ENCODE measurements around the gene DPT. TPM values are rescaled to one million over a fixed set of nuclear protein-coding genes. Genes with fewer than 3 reads are reported as not detected.

The DPT gene
- total RNA-seq, 2 donors from 2014 or later = 4.7 to 15.4 TPM

GRCh38 chr1:168767894-168768584 lies 39.0 kb upstream of the DPT start:
- H3K4me1 ChIP-seq (replicated peaks) = no peaks in the 10 kb centered on the region
- no peak overlapping the region for H3K4me3 ChIP-seq
- no peak overlapping the region for H3K27ac ChIP-seq
- 48% methylated on average over 4 of the region's 4 CpGs for WGBS
- H3K9me3 ChIP-seq = no peaks in the 10 kb centered on the region
- intact Hi-C loops (cut with DNase I) = no loop called here
- DNase-seq (ENCODE audit: low spot score) = no peak
- TF ChIP-seq CTCF (IDR thresholded peaks at IDR 0.05) = no peak
- H3K36me3 ChIP-seq = no peaks in the 10 kb centered on the region
- no peaks in the 10 kb centered on the region for H3K27me3 ChIP-seq (replicated peaks; ENCODE audit: insufficient read depth)

- WGBS = 70% methylated on average over 5 of the region's 5 CpGs
- no peaks in the 10 kb centered on the region for H3K9me3 ChIP-seq
- H3K36me3 ChIP-seq = no peaks in the 10 kb centered on the region
- no peak for TF ChIP-seq CTCF (IDR thresholded peaks at IDR 0.05)
- no peak for TF ChIP-seq POLR2AphosphoS5 (IDR thresholded peaks at IDR 0.05)
- TF ChIP-seq POLR2A (IDR thresholded peaks at IDR 0.05) = no peak
- no peak for DNase-seq (ENCODE audit: low spot score)
- no peaks in the 10 kb centered on the region for H3K4me1 ChIP-seq (replicated peaks)
- H3K4me3 ChIP-seq = no peak overlapping the region
- H3K27me3 ChIP-seq (replicated peaks; ENCODE audit: insufficient read depth) = no peaks in the 10 kb centered on the region
- H3K27ac ChIP-seq = no peak overlapping the region
- intact Hi-C loops (cut with DNase I) = no loop called here
These were observed 37.6 kb upstream of the DPT start for GRCh38 chr1:168766568-168766967.

- intact Hi-C loops (cut with DNase I) = no loop called here
- TF ChIP-seq CTCF (IDR thresholded peaks at IDR 0.05) = no peak
- TF ChIP-seq POLR2A (IDR thresholded peaks at IDR 0.05) = no peak
- no peak for TF ChIP-seq POLR2AphosphoS5 (IDR thresholded peaks at IDR 0.05)
- no peak for DNase-seq (ENCODE audit: low spot score)
- no peaks in the 10 kb centered on the region for H3K9me3 ChIP-seq
- H3K4me3 ChIP-seq = no peak overlapping the region
- WGBS = 91% methylated on average over 3 of the region's 3 CpGs
- H3K4me1 ChIP-seq (replicated peaks) = no peaks in the 10 kb centered on the region
- H3K36me3 ChIP-seq = no peaks in the 10 kb centered on the region
- no peaks in the 10 kb centered on the region for H3K27me3 ChIP-seq (replicated peaks; ENCODE audit: insufficient read depth)
- no peak overlapping the region for H3K27ac ChIP-seq
These were observed 34.0 kb upstream of the DPT start for GRCh38 chr1:168763031-168763430.

GRCh38 chr1:168762473-168762872 lies 33.5 kb upstream of the DPT start:
- Histone ChIP-seq H3K36me3 (no peaks in the 10 kb centered on the region), H3K4me1 (replicated peaks) (no peaks in the 10 kb centered on the region), H3K9me3 (no peaks in the 10 kb centered on the region), H3K27me3 (replicated peaks; ENCODE audit: insufficient read depth) (no peaks in the 10 kb centered on the region), H3K27ac (no peak overlapping the region), H3K4me3 (no peak overlapping the region)
- TF ChIP-seq POLR2A (IDR thresholded peaks at IDR 0.05) (no peak), POLR2AphosphoS5 (IDR thresholded peaks at IDR 0.05) (no peak), CTCF (IDR thresholded peaks at IDR 0.05) (no peak)
- no peak for DNase-seq (ENCODE audit: low spot score)
- intact Hi-C loops (cut with DNase I) = no loop called here
- 89% methylated on average over 4 of the region's 4 CpGs for WGBS

GRCh38 chr1:168760781-168761180 lies 31.8 kb upstream of the DPT start:
- DNase-seq (ENCODE audit: low spot score) = no peak
- H3K27me3 ChIP-seq (replicated peaks; ENCODE audit: insufficient read depth) = no peaks in the 10 kb centered on the region
- H3K36me3 ChIP-seq = no peaks in the 10 kb centered on the region
- H3K4me1 ChIP-seq (replicated peaks) = no peaks in the 10 kb centered on the region
- 96% methylated on average over 4 of the region's 4 CpGs for whole genome bisulfite sequencing
- no peaks in the 10 kb centered on the region for H3K9me3 ChIP-seq
- TF ChIP-seq POLR2AphosphoS5 (IDR thresholded peaks at IDR 0.05) (no peak), CTCF (IDR thresholded peaks at IDR 0.05) (no peak), POLR2A (IDR thresholded peaks at IDR 0.05) (no peak)
- intact Hi-C loops (cut with DNase I) = no loop called here
- no peak overlapping the region for H3K4me3 ChIP-seq
- H3K27ac ChIP-seq = no peak overlapping the region

Data from prostate gland (tissue), 2 donors.